Breast epithelium (tissue), 3 donors: ENCODE results near the gene SYT12.

Experiments
- CTCF ChIP-seq, 3 donors: fragments of 450-650 bp; IDR thresholded peaks; one replicate each; pipeline ENCODE4 v1.5.1; 2016 to 2017; ENCODE audit warnings: antibody characterized with exemption in 3 of 3, mild to moderate bottlenecking in 3 of 3, moderate library complexity in 3 of 3
- POLR2AphosphoS5 ChIP-seq, 3 donors: sonication (generic); formaldehyde crosslinking; IDR thresholded peaks; one replicate each; pipeline ENCODE4 v1.6.1; 2017; ENCODE audit warnings: antibody characterized with exemption in 3 of 3

- TF ChIP-seq CTCF (IDR thresholded peaks at IDR 0.05) (no peak), POLR2AphosphoS5 (IDR thresholded peaks at IDR 0.05) (no peak)
Measured at GRCh38 chr11:67079065-67079705, 56.3 kb downstream of the SYT12 start.
